Aorta (tissue), 5 donors: ENCODE data around the gene ASPRV1. TPM values are rescaled to one million over a fixed set of nuclear protein-coding genes. Genes with fewer than 3 reads are reported as not detected.

ENCODE experiments used
- ATAC-seq: fragments of 200-7000 bp; cut with Tn5 transposase; one replicate; pipeline ENCODE4 v1.9.1; 2022; ENCODE audit warnings: moderate library complexity; ENCODE audit not compliant: low FRiP score
- DNase-seq, 2 donors: peaks; one replicate each; pipeline ENCODE4 v3.0.0-alpha.2; 2020
- H3K27ac ChIP-seq, 2 donors: one replicate each; pipeline ENCODE4 v1.5.1; 2013; ENCODE audit warnings: low read length in 2 of 2, mild to moderate bottlenecking in 2 of 2, moderate library complexity in 2 of 2, control low read depth in 1 of 2, inconsistent platforms in 1 of 2, low read depth in 1 of 2
- H3K27me3 ChIP-seq, 2 donors: one replicate each; pipeline ENCODE4 v1.6.1; 2013; ENCODE audit warnings: control low read depth in 1 of 2, low read length in 1 of 2, mild to moderate bottlenecking in 1 of 2, moderate library complexity in 1 of 2; ENCODE audit not compliant: insufficient read depth in 2 of 2, control insufficient read depth in 1 of 2
- H3K36me3 ChIP-seq, 2 donors: one replicate each; pipeline ENCODE4 v1.6.1; 2013; ENCODE audit warnings: control low read depth in 1 of 2, low read length in 1 of 2, mild to moderate bottlenecking in 1 of 2; ENCODE audit not compliant: insufficient read depth in 2 of 2, control insufficient read depth in 1 of 2
- H3K4me1 ChIP-seq, 2 donors: one replicate each; pipeline ENCODE4 v1.6.1; 2013; ENCODE audit warnings: low read length in 2 of 2, control low read depth in 1 of 2, mild to moderate bottlenecking in 1 of 2, moderate library complexity in 1 of 2; ENCODE audit not compliant: insufficient read depth in 2 of 2, control insufficient read depth in 1 of 2
- H3K4me3 ChIP-seq, 2 donors: one replicate each; pipeline ENCODE4 v1.5.1; 2013; ENCODE audit warnings: low read length in 2 of 2, control low read depth in 1 of 2, mild to moderate bottlenecking in 1 of 2
- H3K9me3 ChIP-seq: one replicate; pipeline ENCODE4 v1.6.1; 2013; ENCODE audit warnings: mild to moderate bottlenecking, low read length; ENCODE audit not compliant: control insufficient read depth
- WGBS, 2 donors: extraction: QIAGEN DNeasy Blood & Tissue Kit; methylation state at CpG; one replicate each; pipeline ENCODE4 v1.1.7; 2013; 5-methylcytosine and 5-hydroxymethylcytosine counted together
- intact Hi-C, 2 donors: fragments of 100-400 bp; cut with DNase I; formaldehyde crosslinking; loops; one replicate each; pipeline versions ENCODE4 v1.14.2 to v1.15.0; 2022
- long read RNA-seq, 2 donors: library from polyadenylated mRNA; unstranded; transcript quantifications; one replicate each; pipeline ENCODE4 v2.0.0, GENCODE V29; 2020 to 2021
- polyA plus RNA-seq, 2 donors: library from polyadenylated mRNA; stranded (reverse); fragments of 200-250 nt; gene quantifications; one replicate each; pipeline ENCODE4 v1.2.3, GENCODE V29; 2013
- total RNA-seq, 2 donors: library from RNA; stranded (reverse); fragmentation: NEBNext Ultra II Directional; extraction: Animal tissue kit (Norgen Biotek cat#: 25700); gene quantifications; one replicate each; pipeline ENCODE4 v1.2.1, GENCODE V29; 2021
- donor health status: healthy with polysubstance abuse.
- donor health status: Bipolar disorder and iron deficiency.
- donor health status: DM: no; HTN: no; CAD: no.
- donor health status: DM: no; HTN: no; CAD: no.
- donor health status: DM: yes; HTN: yes; CAD: no.

Gene ASPRV1
- 1 to 10 TPM; 1.9 to 3.4 TPM for total RNA-seq
- 1 to 10 TPM; 1.1 to 2.0 TPM for polyA plus RNA-seq
- long read RNA-seq, donor 1, partial matches to known transcripts: 0 of 2 reads
- long read RNA-seq, donor 1, other reads (novel, unspliced or antisense): 0 of 2 reads
- long read RNA-seq, donor 2, partial matches to known transcripts: 0 of 1 reads
- long read RNA-seq, donor 2, other reads (novel, unspliced or antisense): 0 of 1 reads

DNA sequence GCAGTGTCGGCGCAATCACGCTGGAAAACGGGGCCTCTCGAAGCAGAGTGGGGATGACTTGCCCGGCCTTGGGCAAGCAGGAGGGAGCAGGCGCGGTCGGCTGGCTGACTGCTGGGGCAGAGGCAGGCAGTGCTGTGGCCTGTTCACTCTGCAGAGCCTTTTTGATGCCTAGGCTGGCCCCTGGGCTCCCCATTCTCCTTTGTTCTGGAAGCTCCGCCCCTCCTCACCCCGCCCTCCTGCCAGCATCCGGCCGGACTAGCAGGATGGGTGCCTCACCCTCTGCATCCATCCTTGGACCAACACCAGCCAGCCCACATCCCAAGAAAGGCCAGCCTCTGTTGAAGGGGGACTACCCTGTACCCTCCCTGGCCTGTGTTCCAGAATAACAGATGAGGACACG, at the start of gene ASPRV1:
TSS of gene ASPRV1 (minus strand) at position 136 of the 400 bp plus-strand sequence. CDS start 195 bp downstream, outside the sequence.
- Histone ChIP-seq H3K27ac (no peak within 1 kb of the TSS), H3K27me3 (no peaks in the 10 kb centered on the region), H3K4me3 (no peak within 1 kb of the TSS), H3K9me3 (no peaks in the 10 kb centered on the region), H3K4me1 (no peaks in the 10 kb centered on the region), H3K36me3 (no peaks in the 10 kb centered on the region)
- 88 to 90% methylated on average over 14 of the region's 14 CpGs for WGBS, 2 donors
- intact Hi-C loops: no loop called here
- no peak for DNase-seq
- ATAC-seq: no peak

DNA sequence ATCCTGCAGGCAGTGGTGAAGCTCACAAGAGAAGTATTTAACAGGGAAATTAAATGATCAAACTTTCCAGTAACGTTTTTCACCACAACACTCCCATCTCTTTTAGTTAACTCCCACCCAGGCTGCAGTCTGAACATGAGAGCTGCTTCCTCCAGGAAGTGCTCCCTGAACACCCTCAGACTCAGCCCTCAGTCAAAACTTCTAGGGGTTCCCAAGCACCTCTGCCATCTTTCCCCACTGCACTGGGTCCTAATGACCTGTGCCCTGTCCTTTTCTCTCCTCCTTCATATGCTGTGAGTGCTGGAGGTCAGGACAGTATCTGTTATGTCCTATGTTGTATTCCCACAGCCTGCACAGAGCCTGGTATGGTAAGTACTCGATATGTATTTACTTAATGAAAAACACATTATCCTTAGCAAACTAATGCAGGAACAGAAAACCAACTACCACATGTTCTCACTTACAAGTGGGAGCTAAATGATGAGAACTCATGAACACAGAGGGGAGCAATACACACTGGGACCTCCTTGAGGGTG, 49.2 kb upstream of the ASPRV1 start:
- no peaks in the 10 kb centered on the region for H3K27me3 ChIP-seq
- intact Hi-C loops: no loop called here
- no peak overlapping the region for H3K27ac ChIP-seq
- no peaks in the 10 kb centered on the region for H3K4me1 ChIP-seq
- ATAC-seq (no peak), DNase-seq (no peak)
- no peak overlapping the region for H3K4me3 ChIP-seq
- 67 to 69% methylated on average over 2 of the region's 2 CpGs for WGBS, 2 donors
- H3K9me3 ChIP-seq: no peaks in the 10 kb centered on the region
- no peaks in the 10 kb centered on the region for H3K36me3 ChIP-seq

DNA sequence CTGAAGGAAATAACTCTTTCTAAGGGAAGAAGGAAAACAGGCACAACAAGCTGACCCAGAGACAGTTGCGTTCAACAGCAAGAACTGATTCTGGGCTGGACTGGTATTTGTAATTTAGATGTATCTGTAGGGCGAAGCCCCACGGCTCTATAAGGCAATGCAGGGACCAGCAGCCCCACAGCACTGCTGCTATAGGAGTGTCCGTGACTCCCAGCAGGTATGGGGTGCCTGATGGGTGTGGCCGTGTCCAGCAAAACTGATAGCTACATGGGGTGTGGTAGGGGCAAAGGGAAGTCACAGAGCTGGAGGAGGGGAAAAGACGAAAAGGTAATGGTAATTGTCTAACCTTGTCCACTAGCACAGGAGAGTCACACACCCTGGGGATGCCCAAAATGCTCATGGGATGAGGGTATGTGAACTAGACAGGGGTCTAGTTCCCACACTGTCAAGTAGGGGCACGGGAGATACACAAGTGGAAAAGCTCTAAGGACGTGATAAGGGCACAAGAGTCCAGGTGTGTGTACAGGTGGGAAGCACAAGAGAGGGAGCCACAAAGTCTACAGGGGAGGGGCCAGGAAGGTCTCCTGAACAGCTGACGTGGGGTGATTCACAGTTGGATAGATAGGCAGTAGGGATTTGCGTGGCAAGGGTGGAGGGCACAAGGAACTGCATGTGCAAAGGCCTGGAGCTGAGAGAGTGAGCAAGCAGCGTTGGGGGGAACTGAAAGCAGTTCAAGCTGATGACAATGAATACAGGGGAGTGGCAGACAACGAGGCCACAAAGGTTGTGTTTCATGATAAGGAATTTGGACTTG, 48.5 kb upstream of the ASPRV1 start:
- ATAC-seq (peak; percentile 33), DNase-seq (no peak)
- Histone ChIP-seq H3K27ac (no peak overlapping the region), H3K9me3 (no peaks in the 10 kb centered on the region), H3K4me1 (no peaks in the 10 kb centered on the region), H3K4me3 (no peak overlapping the region), H3K36me3 (no peaks in the 10 kb centered on the region), H3K27me3 (no peaks in the 10 kb centered on the region)
- 88 to 91% methylated on average over 12 of the region's 12 CpGs for WGBS, 2 donors
- intact Hi-C loops: no loop called here

DNA sequence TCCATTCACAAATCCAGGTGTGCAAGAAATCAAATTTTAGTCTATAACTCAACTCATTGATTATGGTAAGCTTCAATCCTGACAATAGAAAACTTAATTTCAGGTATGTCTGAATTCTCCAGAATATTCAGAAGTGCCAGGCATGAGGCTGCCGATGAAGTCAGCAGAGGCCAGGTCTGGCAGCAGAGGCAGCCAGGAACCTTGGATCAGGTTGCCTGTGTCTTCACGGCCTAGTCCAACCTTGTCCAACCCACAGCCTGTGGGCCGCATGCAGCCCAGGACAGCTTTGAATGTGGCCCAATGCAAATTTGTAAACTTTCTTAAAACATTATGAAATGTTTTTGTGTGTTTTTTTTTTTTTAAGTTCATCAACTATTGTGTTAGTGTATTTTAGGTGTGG, 46.9 kb upstream of the ASPRV1 start:
- intact Hi-C loops: no loop called here
- no peaks in the 10 kb centered on the region for H3K9me3 ChIP-seq
- H3K27ac ChIP-seq: no peak overlapping the region
- DNase-seq (no peak), ATAC-seq (no peak)
- H3K36me3 ChIP-seq: no peaks in the 10 kb centered on the region
- H3K4me3 ChIP-seq: no peak overlapping the region
- H3K4me1 ChIP-seq: no peaks in the 10 kb centered on the region
- 79 to 89% methylated on average over 3 of the region's 3 CpGs for WGBS, 2 donors
- H3K27me3 ChIP-seq: no peaks in the 10 kb centered on the region

DNA sequence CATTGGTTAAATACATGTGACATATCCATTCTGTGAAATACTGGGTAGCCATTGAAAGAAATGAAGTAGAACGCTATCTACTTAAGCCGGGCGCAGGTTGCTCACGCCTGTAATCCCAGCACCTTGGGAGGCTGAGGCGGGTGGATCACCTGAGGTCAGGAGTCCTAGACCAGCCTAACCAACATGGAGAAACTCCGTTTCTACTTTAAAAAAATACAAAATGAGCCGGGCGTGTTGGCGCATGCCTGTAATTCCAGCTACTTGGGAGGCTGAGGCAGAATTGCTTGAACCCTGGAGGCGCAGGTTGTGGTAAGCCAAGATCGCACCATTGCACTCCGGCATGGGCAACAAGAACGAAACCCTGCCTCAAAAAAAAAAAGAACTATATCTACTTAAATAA, 45.7 kb upstream of the ASPRV1 start:
- no peak for DNase-seq
- WGBS, 2 donors: 96 to 97% methylated on average over 13 of the region's 13 CpGs
- intact Hi-C loops: no loop called here
- H3K4me1 ChIP-seq: no peaks in the 10 kb centered on the region
- no peaks in the 10 kb centered on the region for H3K9me3 ChIP-seq
- H3K27me3 ChIP-seq: no peaks in the 10 kb centered on the region
- H3K36me3 ChIP-seq: no peaks in the 10 kb centered on the region
- no peak overlapping the region for H3K4me3 ChIP-seq
- H3K27ac ChIP-seq: no peak overlapping the region
- ATAC-seq: no peak

DNA sequence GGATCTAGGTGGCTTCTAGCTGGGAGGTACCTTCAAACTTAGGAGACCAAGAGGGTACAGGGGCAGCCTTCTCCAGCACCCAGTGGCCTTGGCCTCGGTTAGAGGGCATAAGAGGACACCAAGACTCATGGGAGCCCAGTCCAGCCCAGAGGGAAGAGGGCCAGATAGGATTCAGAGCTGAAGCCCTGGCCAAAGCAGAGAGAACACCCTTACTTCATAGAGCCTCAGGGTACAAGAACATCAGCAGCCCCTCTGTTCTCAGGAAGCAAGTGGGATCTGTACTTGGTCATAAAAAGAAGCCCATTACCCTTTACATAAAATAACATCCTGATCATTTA, 45.0 kb upstream of the ASPRV1 start:
- DNase-seq (no peak), ATAC-seq (no peak)
- no peak overlapping the region for H3K27ac ChIP-seq
- H3K9me3 ChIP-seq: no peaks in the 10 kb centered on the region
- WGBS, 2 donors: 10 to 14% methylated on average over 1 of the region's 1 CpG
- H3K27me3 ChIP-seq: no peaks in the 10 kb centered on the region
- H3K4me3 ChIP-seq: no peak overlapping the region
- intact Hi-C loops: no loop called here
- H3K4me1 ChIP-seq: no peaks in the 10 kb centered on the region
- no peaks in the 10 kb centered on the region for H3K36me3 ChIP-seq

DNA sequence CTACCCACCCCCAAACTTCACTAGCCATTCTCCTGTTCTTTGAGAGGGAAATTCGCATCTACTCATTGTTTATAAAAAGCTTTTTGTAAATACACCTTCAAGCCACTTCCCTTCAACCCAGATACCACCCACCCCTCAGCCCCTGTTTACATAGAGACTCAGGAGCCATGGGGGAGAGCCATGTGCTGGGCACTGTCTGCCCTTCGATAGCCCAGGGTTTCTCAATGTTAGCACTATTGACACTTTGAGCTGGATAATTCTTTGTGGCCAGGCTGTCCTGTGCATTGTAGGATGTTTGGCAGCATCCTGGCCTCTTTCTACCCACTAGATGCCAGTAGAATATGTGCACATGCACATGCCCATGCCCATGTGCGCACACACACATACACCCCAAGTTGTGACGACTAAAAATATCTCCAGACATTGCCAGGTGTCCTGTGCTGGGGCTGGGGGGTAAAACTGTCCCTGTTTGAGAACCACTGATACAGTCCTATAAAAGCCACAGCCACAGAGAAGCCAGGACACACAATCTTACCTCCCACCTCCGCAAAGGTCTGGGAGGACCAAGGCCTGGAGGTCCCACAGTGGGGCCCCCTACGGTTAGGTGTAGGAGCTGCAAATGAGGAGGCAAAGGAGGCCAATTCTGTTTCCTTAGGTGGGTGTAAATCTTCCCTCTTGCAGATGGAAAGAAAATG, 44.5 kb upstream of the ASPRV1 start:
- Histone ChIP-seq H3K36me3 (no peaks in the 10 kb centered on the region), H3K4me3 (no peak overlapping the region), H3K27me3 (no peaks in the 10 kb centered on the region), H3K9me3 (no peaks in the 10 kb centered on the region), H3K27ac (no peak overlapping the region), H3K4me1 (no peaks in the 10 kb centered on the region)
- ATAC-seq (no peak), DNase-seq (no peak)
- WGBS, 2 donors: 75 to 77% methylated on average over 6 of the region's 6 CpGs
- intact Hi-C loops: no loop called here

DNA sequence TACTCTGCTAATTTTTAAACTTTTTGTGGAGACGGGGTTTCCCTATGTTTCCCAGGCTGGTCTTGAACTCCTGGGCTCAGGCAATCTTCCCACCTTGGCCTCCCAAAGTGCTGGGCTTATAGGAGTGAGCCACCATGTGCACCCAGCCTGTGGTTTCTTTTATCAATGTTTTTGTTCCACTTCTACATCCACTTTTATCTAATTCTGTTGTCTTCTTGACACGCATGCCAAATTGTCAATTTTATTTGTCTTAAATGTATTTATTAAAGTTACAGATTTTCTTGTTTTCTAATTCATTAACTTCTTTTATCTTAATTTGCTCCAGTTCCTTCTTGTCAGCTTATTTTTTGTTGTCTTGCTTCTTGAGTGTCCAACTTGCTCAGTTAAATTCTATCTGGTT, 43.8 kb upstream of the ASPRV1 start:
- intact Hi-C loops: no loop called here
- Histone ChIP-seq H3K27ac (no peak overlapping the region), H3K27me3 (no peaks in the 10 kb centered on the region), H3K4me1 (no peaks in the 10 kb centered on the region), H3K4me3 (no peak overlapping the region), H3K36me3 (no peaks in the 10 kb centered on the region), H3K9me3 (no peaks in the 10 kb centered on the region)
- no peak for DNase-seq
- 93 to 95% methylated on average over 2 of the region's 2 CpGs for WGBS, 2 donors
- ATAC-seq: no peak
